GM12878 (cell line): ENCODE results near the gene MAT2B.

ENCODE experiments used
- CREB1 ChIP-seq: IDR thresholded peaks from 2 replicates; pipeline ENCODE4 v1.6.1; 2012; ENCODE audit warnings: low read depth, mild to moderate bottlenecking, inconsistent platforms
- CTCF ChIP-seq, 3 experiments: IDR thresholded peaks in 2 of 3; conservative IDR thresholded peaks in 1 of 3; 2 replicates each; pipeline ENCODE4 v1.5.1; 2011; ENCODE audit warnings: low read depth in 3 of 3, low read length in 3 of 3, mild to moderate bottlenecking in 3 of 3, control low read depth in 2 of 3, moderate library complexity in 2 of 3, inconsistent platforms in 1 of 3, mixed read lengths in 1 of 3; ENCODE audit not compliant: control insufficient read depth in 2 of 3, insufficient read depth in 1 of 3; ENCODE audit errors: extremely low read depth in 1 of 3
- EP300 ChIP-seq, 2 experiments: fragments of 150-350 bp in 1 of 2; IDR thresholded peaks; 2 replicates each; pipeline ENCODE4 v1.6.1; 2011 to 2012; ENCODE audit warnings: low read depth in 2 of 2, low read length in 2 of 2, borderline replicate concordance in 1 of 2, improper control_type of control experiment in 1 of 2, inconsistent platforms in 1 of 2; ENCODE audit not compliant: control insufficient read depth in 1 of 2
- FOXM1 ChIP-seq: IDR thresholded peaks from 2 replicates; pipeline ENCODE4 v1.6.1; 2012; ENCODE audit warnings: low read depth, mild to moderate bottlenecking, inconsistent platforms, low read length, moderate library complexity
- MAX ChIP-seq: IDR thresholded peaks from 2 replicates; pipeline ENCODE4 v1.6.1; 2012; ENCODE audit warnings: low read depth, low read length, improper control_type of control experiment
- MEF2A ChIP-seq: IDR thresholded peaks from 2 replicates; pipeline ENCODE4 v1.6.1; 2011; ENCODE audit warnings: low read depth, mild to moderate bottlenecking, low read length, moderate library complexity; ENCODE audit not compliant: insufficient read depth
- RAD21 ChIP-seq: IDR thresholded peaks from 2 replicates; pipeline ENCODE4 v1.6.1; 2011; ENCODE audit warnings: mild to moderate bottlenecking, low read depth, low read length, moderate library complexity; ENCODE audit not compliant: insufficient read depth
- RCOR1 ChIP-seq: conservative IDR thresholded peaks from 2 replicates; pipeline ENCODE4 v1.6.1; 2012; ENCODE audit warnings: low read depth, low read length, improper control_type of control experiment
- RFX5 ChIP-seq: IDR thresholded peaks from 2 replicates; pipeline ENCODE4 v1.6.1; 2011; ENCODE audit warnings: low read depth, low read length, improper control_type of control experiment
- SMC3 ChIP-seq: IDR thresholded peaks from 2 replicates; pipeline ENCODE4 v1.6.1; 2011; ENCODE audit warnings: low read length, improper control_type of control experiment, borderline replicate concordance
- TCF12 ChIP-seq: IDR thresholded peaks from 2 replicates; pipeline ENCODE4 v1.6.1; 2011; ENCODE audit warnings: low read depth, mild to moderate bottlenecking, low read length
- ZNF274 ChIP-seq: IDR thresholded peaks from one replicate; pipeline ENCODE4 v1.8.0; 2011; ENCODE audit not compliant: insufficient read length, insufficient read depth

- TF ChIP-seq TCF12 (no peak), ZNF274 (no peak), MEF2A (no peak), CTCF (IDR thresholded peaks at IDR 0.05 in 2 of 3, conservative IDR thresholded peaks at IDR 0.05 in 1 of 3; ENCODE audit: control insufficient read depth in 2 of 3, extremely low read depth in 1 of 3, insufficient read depth in 1 of 3, low read depth in 3 of 3, low read length in 3 of 3) (no peak), EP300 (IDR thresholded peaks at IDR 0.05; ENCODE audit: borderline replicate concordance in 1 of 2, control insufficient read depth in 1 of 2, low read depth in 2 of 2, low read length in 2 of 2) (no peak), FOXM1 (no peak), MAX (no peak), RFX5 (no peak), SMC3 (no peak), RCOR1 (no peak), RAD21 (no peak), CREB1 (no peak)
Measured at GRCh38 chr5:163563112-163563511, 57.7 kb downstream of the MAT2B start.
